ENCODE results near the gene SDHA.

- TF ChIP-seq, protein P1, sequence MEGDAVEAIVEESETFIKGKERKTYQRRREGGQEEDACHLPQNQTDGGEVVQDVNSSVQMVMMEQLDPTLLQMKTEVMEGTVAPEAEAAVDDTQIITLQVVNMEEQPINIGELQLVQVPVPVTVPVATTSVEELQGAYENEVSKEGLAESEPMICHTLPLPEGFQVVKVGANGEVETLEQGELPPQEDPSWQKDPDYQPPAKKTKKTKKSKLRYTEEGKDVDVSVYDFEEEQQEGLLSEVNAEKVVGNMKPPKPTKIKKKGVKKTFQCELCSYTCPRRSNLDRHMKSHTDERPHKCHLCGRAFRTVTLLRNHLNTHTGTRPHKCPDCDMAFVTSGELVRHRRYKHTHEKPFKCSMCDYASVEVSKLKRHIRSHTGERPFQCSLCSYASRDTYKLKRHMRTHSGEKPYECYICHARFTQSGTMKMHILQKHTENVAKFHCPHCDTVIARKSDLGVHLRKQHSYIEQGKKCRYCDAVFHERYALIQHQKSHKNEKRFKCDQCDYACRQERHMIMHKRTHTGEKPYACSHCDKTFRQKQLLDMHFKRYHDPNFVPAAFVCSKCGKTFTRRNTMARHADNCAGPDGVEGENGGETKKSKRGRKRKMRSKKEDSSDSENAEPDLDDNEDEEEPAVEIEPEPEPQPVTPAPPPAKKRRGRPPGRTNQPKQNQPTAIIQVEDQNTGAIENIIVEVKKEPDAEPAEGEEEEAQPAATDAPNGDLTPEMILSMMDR (optimal IDR thresholded peaks at IDR 0.05 in 1 of 3, IDR thresholded peaks at IDR 0.05 in 1 of 3, conservative IDR thresholded peaks at IDR 0.05 in 1 of 3; ENCODE audit: extremely low read depth in 1 of 3, insufficient read depth in 2 of 3, low read length in 3 of 3): no peak
- TF ChIP-seq EZH2 (IDR thresholded peaks at IDR 0.05; ENCODE audit: low read length): no peak
Measured at GRCh38 chr5:172841-173251, 45.3 kb upstream of the SDHA start.
